ENCODE measurements around the gene ITGB3BP. TPM values are rescaled to one million over a fixed set of nuclear protein-coding genes. Genes with fewer than 3 reads are reported as not detected.
"Not testable (repeated sequence)": the region's sequence is repeated elsewhere in the genome, so short reads cannot be mapped to it uniquely, and the experiment has no call there.

The ITGB3BP gene
- total RNA-seq, 1 experiment from 2014 or later: 75.0 TPM

- Histone ChIP-seq H3K4me3 (ENCODE audit: low read depth, low read length, poor library complexity, severe bottlenecking) (no peak overlapping the region), H3K27me3 (replicated peaks; ENCODE audit: insufficient read depth, low read depth, low read length, poor library complexity) (no peaks in the 10 kb centered on the region), H3K36me3 (ENCODE audit: insufficient read depth, low read length, poor library complexity, severe bottlenecking) (no peaks in the 10 kb centered on the region), H3K4me1 (ENCODE audit: insufficient read depth, low read length, poor library complexity, severe bottlenecking) (no peaks in the 10 kb centered on the region), H3K9me3 (ENCODE audit: low read depth, low read length, poor library complexity, severe bottlenecking) (no peaks in the 10 kb centered on the region), H3K27ac (ENCODE audit: low read depth, low read length, poor library complexity, severe bottlenecking) (no peak overlapping the region)
- BruUV-seq (replicated peaks): no TSS peak
- TF ChIP-seq EZH2 (IDR thresholded peaks at IDR 0.05; ENCODE audit: borderline replicate concordance, low read depth, low read length, poor library complexity, severe bottlenecking): no peak
- TF ChIP-seq, protein P1, sequence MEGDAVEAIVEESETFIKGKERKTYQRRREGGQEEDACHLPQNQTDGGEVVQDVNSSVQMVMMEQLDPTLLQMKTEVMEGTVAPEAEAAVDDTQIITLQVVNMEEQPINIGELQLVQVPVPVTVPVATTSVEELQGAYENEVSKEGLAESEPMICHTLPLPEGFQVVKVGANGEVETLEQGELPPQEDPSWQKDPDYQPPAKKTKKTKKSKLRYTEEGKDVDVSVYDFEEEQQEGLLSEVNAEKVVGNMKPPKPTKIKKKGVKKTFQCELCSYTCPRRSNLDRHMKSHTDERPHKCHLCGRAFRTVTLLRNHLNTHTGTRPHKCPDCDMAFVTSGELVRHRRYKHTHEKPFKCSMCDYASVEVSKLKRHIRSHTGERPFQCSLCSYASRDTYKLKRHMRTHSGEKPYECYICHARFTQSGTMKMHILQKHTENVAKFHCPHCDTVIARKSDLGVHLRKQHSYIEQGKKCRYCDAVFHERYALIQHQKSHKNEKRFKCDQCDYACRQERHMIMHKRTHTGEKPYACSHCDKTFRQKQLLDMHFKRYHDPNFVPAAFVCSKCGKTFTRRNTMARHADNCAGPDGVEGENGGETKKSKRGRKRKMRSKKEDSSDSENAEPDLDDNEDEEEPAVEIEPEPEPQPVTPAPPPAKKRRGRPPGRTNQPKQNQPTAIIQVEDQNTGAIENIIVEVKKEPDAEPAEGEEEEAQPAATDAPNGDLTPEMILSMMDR (conservative IDR thresholded peaks at IDR 0.05; ENCODE audit: low read depth, low read length): no peak
- DNase-seq (ENCODE audit: low spot score): no peak
- CTCF ChIA-PET: no interaction called here
- intact Hi-C loops (cut with micrococcal nuclease; ENCODE audit: unreplicated experiment): no loop called here
- POLR2A ChIA-PET (ENCODE audit: low non-redundant PET): no interaction called here
Observed at GRCh38 chr1:63480057-63480456, 43.0 kb downstream of the ITGB3BP start.

GRCh38 chr1:63475761-63476160 lies 47.3 kb downstream of the ITGB3BP start:
- Histone ChIP-seq H3K4me1 (ENCODE audit: insufficient read depth, low read length, poor library complexity, severe bottlenecking) (no peaks in the 10 kb centered on the region), H3K4me3 (ENCODE audit: low read depth, low read length, poor library complexity, severe bottlenecking) (no peak overlapping the region), H3K36me3 (ENCODE audit: insufficient read depth, low read length, poor library complexity, severe bottlenecking) (no peaks in the 10 kb centered on the region), H3K9me3 (ENCODE audit: low read depth, low read length, poor library complexity, severe bottlenecking) (no peaks in the 10 kb centered on the region), H3K27me3 (replicated peaks; ENCODE audit: insufficient read depth, low read depth, low read length, poor library complexity) (no peaks in the 10 kb centered on the region), H3K27ac (ENCODE audit: low read depth, low read length, poor library complexity, severe bottlenecking) (no peak overlapping the region)
- intact Hi-C loops (cut with micrococcal nuclease; ENCODE audit: unreplicated experiment): no loop called here
- POLR2A ChIA-PET (ENCODE audit: low non-redundant PET): no interaction called here
- TF ChIP-seq EZH2 (IDR thresholded peaks at IDR 0.05; ENCODE audit: borderline replicate concordance, low read depth, low read length, poor library complexity, severe bottlenecking): no peak
- TF ChIP-seq, protein P1 (conservative IDR thresholded peaks at IDR 0.05; ENCODE audit: low read depth, low read length): no peak
- BruUV-seq (replicated peaks): no TSS peak
- DNase-seq (ENCODE audit: low spot score): no peak
- CTCF ChIA-PET: no interaction called here

GRCh38 chr1:63468683-63469082 lies 54.3 kb downstream of the ITGB3BP start:
- H3K27ac ChIP-seq (ENCODE audit: low read depth, low read length, poor library complexity, severe bottlenecking); H3K36me3 ChIP-seq (ENCODE audit: insufficient read depth, low read length, poor library complexity, severe bottlenecking); intact Hi-C loops (cut with micrococcal nuclease; ENCODE audit: unreplicated experiment); H3K4me1 ChIP-seq (ENCODE audit: insufficient read depth, low read length, poor library complexity, severe bottlenecking); DNase-seq (ENCODE audit: low spot score); H3K9me3 ChIP-seq (ENCODE audit: low read depth, low read length, poor library complexity, severe bottlenecking); CTCF ChIA-PET; H3K27me3 ChIP-seq (replicated peaks; ENCODE audit: insufficient read depth, low read depth, low read length, poor library complexity); H3K4me3 ChIP-seq (ENCODE audit: low read depth, low read length, poor library complexity, severe bottlenecking); BruUV-seq (replicated peaks): not testable (repeated sequence)
- POLR2A ChIA-PET (ENCODE audit: low non-redundant PET): interaction anchor here (0.6 to 0.7 kb wide), 2 partner anchors 60 to 612 kb away, joined by 3 read pairs; no protein-coding TSS in a partner anchor

- TF ChIP-seq, protein P1 (conservative IDR thresholded peaks at IDR 0.05; ENCODE audit: low read depth, low read length): no peak; the same call in 1 of the 2 replicates
- TF ChIP-seq EZH2 (IDR thresholded peaks at IDR 0.05; ENCODE audit: borderline replicate concordance, low read depth, low read length, poor library complexity, severe bottlenecking): no peak
- no peak for DNase-seq (ENCODE audit: low spot score)
- Histone ChIP-seq H3K27me3 (replicated peaks; ENCODE audit: insufficient read depth, low read depth, low read length, poor library complexity) (no peaks in the 10 kb centered on the region), H3K4me3 (ENCODE audit: low read depth, low read length, poor library complexity, severe bottlenecking) (no peak overlapping the region), H3K27ac (ENCODE audit: low read depth, low read length, poor library complexity, severe bottlenecking) (no peak overlapping the region), H3K36me3 (ENCODE audit: insufficient read depth, low read length, poor library complexity, severe bottlenecking) (peaks cover 11% of the 10 kb centered on the region), H3K4me1 (ENCODE audit: insufficient read depth, low read length, poor library complexity, severe bottlenecking) (no peaks in the 10 kb centered on the region), H3K9me3 (ENCODE audit: low read depth, low read length, poor library complexity, severe bottlenecking) (peaks cover 10% of the 10 kb centered on the region)
- intact Hi-C loops (cut with micrococcal nuclease; ENCODE audit: unreplicated experiment): no loop called here
- BruUV-seq (replicated peaks): no TSS peak
- CTCF ChIA-PET: no interaction called here
- POLR2A ChIA-PET (ENCODE audit: low non-redundant PET): no interaction called here
Observed at GRCh38 chr1:63466759-63467158, 56.3 kb downstream of the ITGB3BP start.

Measured in A673 (cell line).